Measurements from ENCODE around the gene SEMA4C.

DNA sequence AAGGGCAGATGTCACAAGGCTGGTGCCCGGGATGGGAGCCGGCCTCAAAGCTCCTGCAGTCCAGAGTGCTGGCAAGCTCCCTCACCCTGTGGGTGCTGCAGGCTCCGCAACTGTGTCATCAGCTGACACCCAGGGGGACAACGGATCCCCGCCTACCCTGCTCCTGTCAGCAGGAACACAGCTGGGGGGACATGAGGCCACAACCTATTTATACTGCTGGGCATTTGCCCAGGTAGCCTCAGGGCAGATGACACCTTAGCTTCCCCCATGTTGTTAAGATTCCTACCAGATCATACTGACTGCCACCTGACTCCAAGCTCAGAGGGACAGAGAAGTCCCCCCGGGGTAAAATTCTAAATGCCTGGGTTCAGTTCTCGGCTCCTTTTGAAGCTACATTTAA lies 27.3 kb downstream of the SEMA4C start:
- TF ChIP-seq, protein P1, sequence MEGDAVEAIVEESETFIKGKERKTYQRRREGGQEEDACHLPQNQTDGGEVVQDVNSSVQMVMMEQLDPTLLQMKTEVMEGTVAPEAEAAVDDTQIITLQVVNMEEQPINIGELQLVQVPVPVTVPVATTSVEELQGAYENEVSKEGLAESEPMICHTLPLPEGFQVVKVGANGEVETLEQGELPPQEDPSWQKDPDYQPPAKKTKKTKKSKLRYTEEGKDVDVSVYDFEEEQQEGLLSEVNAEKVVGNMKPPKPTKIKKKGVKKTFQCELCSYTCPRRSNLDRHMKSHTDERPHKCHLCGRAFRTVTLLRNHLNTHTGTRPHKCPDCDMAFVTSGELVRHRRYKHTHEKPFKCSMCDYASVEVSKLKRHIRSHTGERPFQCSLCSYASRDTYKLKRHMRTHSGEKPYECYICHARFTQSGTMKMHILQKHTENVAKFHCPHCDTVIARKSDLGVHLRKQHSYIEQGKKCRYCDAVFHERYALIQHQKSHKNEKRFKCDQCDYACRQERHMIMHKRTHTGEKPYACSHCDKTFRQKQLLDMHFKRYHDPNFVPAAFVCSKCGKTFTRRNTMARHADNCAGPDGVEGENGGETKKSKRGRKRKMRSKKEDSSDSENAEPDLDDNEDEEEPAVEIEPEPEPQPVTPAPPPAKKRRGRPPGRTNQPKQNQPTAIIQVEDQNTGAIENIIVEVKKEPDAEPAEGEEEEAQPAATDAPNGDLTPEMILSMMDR (IDR thresholded peaks at IDR 0.05), result no peak
- no peak for TF ChIP-seq EZH2 (IDR thresholded peaks at IDR 0.05)
- no peak for TF ChIP-seq EZH2phosphoT487 (IDR thresholded peaks at IDR 0.05)

All from neural progenitor cell (in vitro differentiated cells).